ENCODE data around the gene SOAT1. TPM values are rescaled to one million over a fixed set of nuclear protein-coding genes. Genes with fewer than 3 reads are reported as not detected.

The SOAT1 gene
- total and polyA plus RNA-seq, 10 of the 15 experiments (the other 5 are each of a cell fraction or from before 2014, with no cell fraction given): 8.6 to 68.5 (median 22.3) TPM

- no peak for TF ChIP-seq ASH2L (IDR thresholded peaks at IDR 0.05; ENCODE audit: borderline replicate concordance, low read depth)
- TF ChIP-seq PKNOX1 (IDR thresholded peaks at IDR 0.05): no peak
- TF ChIP-seq TAF1 (IDR thresholded peaks at IDR 0.05; ENCODE audit: borderline replicate concordance, low read depth, low read length): no peak
- TF ChIP-seq ATF2 (IDR thresholded peaks at IDR 0.05; ENCODE audit: low read length): no peak
Measured at GRCh38 chr1:179305450-179305849, 11.9 kb downstream of the SOAT1 start (continued).

GRCh38 chr1:179310291-179310690, 16.7 kb downstream of the SOAT1 start:
- Histone ChIP-seq H3K4me3 (no peak overlapping the region), H4K20me1 (ENCODE audit: control insufficient read depth, insufficient read depth) (no peaks in the 10 kb centered on the region), H3K79me2 (ENCODE audit: control insufficient read depth, insufficient read depth, low read length) (no peaks in the 10 kb centered on the region; the same call in 1 of the 2 replicates), H3K9me3 (replicated peaks; ENCODE audit: control insufficient read depth, insufficient read depth, low read length) (no peaks in the 10 kb centered on the region), H3K36me3 (ENCODE audit: control insufficient read depth in 2 of 2, insufficient read depth in 2 of 2, low read length in 1 of 2) (peaks cover 0 to 2% of the 10 kb centered on the region in 2 experiments), H3K4me2 (ENCODE audit: control insufficient read depth, insufficient read depth) (no peak overlapping the region), H3K27ac (ENCODE audit: control insufficient read depth, insufficient read depth) (no peak overlapping the region), H3K4me1 (ENCODE audit: control insufficient read depth, insufficient read depth, low read length) (no peaks in the 10 kb centered on the region), H2AFZ (ENCODE audit: control insufficient read depth, low read depth, low read length) (no peak overlapping the region), H3K9ac (ENCODE audit: control insufficient read depth, insufficient read depth, low read length) (no peak overlapping the region), H3K27me3 (replicated peaks in 1 of 2; ENCODE audit: control insufficient read depth in 2 of 2, insufficient read depth in 2 of 2, low read length in 1 of 2) (no peaks in the 10 kb centered on the region)
- ChIA-PET RAD21 (ENCODE audit: unreplicated experiment) (no interaction called here), CTCF (interaction anchor here (1.6 kb wide), 1 partner anchor 10 kb away, joined by 3 read pairs; no protein-coding TSS in a partner anchor), POLR2A (no interaction called here), SMC1A (ENCODE audit: uncharacterized antibody, unreplicated experiment) (interaction anchor here (0.6 kb wide), 1 partner anchor 409 kb away, joined by 3 read pairs; no protein-coding TSS in a partner anchor)
- TF ChIP-seq PKNOX1 (IDR thresholded peaks at IDR 0.05) (no peak), ZNF384 (IDR thresholded peaks at IDR 0.05; ENCODE audit: borderline replicate concordance, low read depth, low read length) (no peak), HCFC1 (IDR thresholded peaks at IDR 0.05; ENCODE audit: low read length) (no peak), MTA3 (IDR thresholded peaks at IDR 0.05; ENCODE audit: borderline replicate concordance, low read length) (no peak), ZNF217 (IDR thresholded peaks at IDR 0.05) (no peak), SMAD5 (IDR thresholded peaks at IDR 0.05; ENCODE audit: low read depth) (no peak), EP300 (IDR thresholded peaks at IDR 0.05; ENCODE audit: borderline replicate concordance in 1 of 2, control insufficient read depth in 1 of 2, low read depth in 2 of 2, low read length in 2 of 2) (no peak), GABPA (IDR thresholded peaks at IDR 0.05; ENCODE audit: low read depth) (no peak), CBX5 (IDR thresholded peaks at IDR 0.05; ENCODE audit: low read depth) (no peak), NR2C2 (IDR thresholded peaks at IDR 0.05; ENCODE audit: borderline replicate concordance, control insufficient read depth, insufficient read length, low read depth) (no peak), NFYA (IDR thresholded peaks at IDR 0.05; ENCODE audit: borderline replicate concordance, low read depth, low read length) (no peak), BCL3 (IDR thresholded peaks at IDR 0.05; ENCODE audit: borderline replicate concordance, insufficient read depth, low read depth, low read length, poor library complexity, severe bottlenecking) (no peak)
- WGBS (ENCODE audit: insufficient coverage, insufficient replicate concordance, low lambda C conversion rate, missing lambda C conversion rate): 66% methylated on average over 3 of the region's 3 CpGs
- intact Hi-C loops (cut with micrococcal nuclease; ENCODE audit: unreplicated experiment) (no loop called here), in situ Hi-C loops (cut with MboI) (no loop called here)
- no peak for DNase-seq (ENCODE audit: low read depth, low spot score)
- no peak for ATAC-seq
- no peak for FAIRE-seq
- no TSS peak for BruUV-seq (replicated peaks)
